K562 (cell line): ENCODE data around the gene ADAMTS10. TPM values are rescaled to one million over a fixed set of nuclear protein-coding genes. Genes with fewer than 3 reads are reported as not detected.

ENCODE experiments used
- CBX1 ChIP-seq: sonication (generic); IDR thresholded peaks from 2 replicates; pipeline ENCODE4 v1.6.1; 2016; ENCODE audit warnings: antibody characterized with exemption, low read depth, mild to moderate bottlenecking
- KDM1A ChIP-seq, 2 experiments: fragments of 450-650 bp; IDR thresholded peaks; 2 replicates each; pipeline ENCODE4 v1.6.1; 2016; ENCODE audit warnings: mild to moderate bottlenecking in 2 of 2
- LCOR ChIP-seq: sonication (generic); formaldehyde crosslinking; IDR thresholded peaks from 2 replicates; pipeline ENCODE4 v1.8.0; 2022; ENCODE audit warnings: mild to moderate bottlenecking, missing genetic modification reagents
- PHTF2 ChIP-seq: fragments of 250-450 bp; sonication (Bioruptor Pico); IDR thresholded peaks from 2 replicates; pipeline ENCODE4 v1.5.0; 2021; ENCODE audit warnings: mild to moderate bottlenecking
- STAT5A ChIP-seq: IDR thresholded peaks from 2 replicates; pipeline ENCODE4 v1.6.1; 2012; ENCODE audit warnings: low read length, inconsistent platforms, borderline replicate concordance
- TCF3 ChIP-seq: sonication (generic); formaldehyde crosslinking; IDR thresholded peaks from 2 replicates; pipeline ENCODE4 v1.4.0; 2020; ENCODE audit warnings: mild to moderate bottlenecking, missing genetic modification reagents
- TOE1 ChIP-seq, 2 experiments: fragments of 450-650 bp in 1 of 2; sonication (generic) in 1 of 2; formaldehyde crosslinking in 1 of 2; IDR thresholded peaks; 2 replicates each; pipeline versions ENCODE4 v1.7.1 to v1.8.0; 2016 to 2022; ENCODE audit warnings: borderline replicate concordance in 2 of 2, mild to moderate bottlenecking in 2 of 2, antibody characterized with exemption in 1 of 2, inconsistent platforms in 1 of 2, low read depth in 1 of 2, missing genetic modification reagents in 1 of 2, moderate library complexity in 1 of 2
- ZNF134 ChIP-seq: fragments of 250-450 bp; sonication (Bioruptor Pico); conservative IDR thresholded peaks from 2 replicates; pipeline ENCODE4 v1.4.0; 2020
- ZZZ3 ChIP-seq: fragments of 450-650 bp; IDR thresholded peaks from 2 replicates; pipeline ENCODE4 v1.6.1; 2016; ENCODE audit warnings: antibody characterized with exemption, mild to moderate bottlenecking, moderate library complexity
- polyA plus RNA-seq, 8 experiments: library from polyadenylated mRNA; depleted of rRNA in 4 of 8; stranded (reverse) in 5 of 8; unstranded in 3 of 8; fragments of >200 nt; fragmentation: Nextera tagmentation in 2 of 8; fragmentation: Illumina TruSeq in 1 of 8; extraction: Ambion mirVana in 2 of 8; extraction: Trizol in 1 of 8; gene quantifications; 2 replicates each; pipeline versions ENCODE4 v1.2.1 to v1.2.3, GENCODE V29; 2011 to 2014; ENCODE audit warnings: inconsistent platforms in 1 of 8, missing spikeins in 1 of 8
- total RNA-seq, 7 experiments: library from RNA; depleted of rRNA in 6 of 7; stranded (reverse); fragments of >200 nt in 6 of 7; fragmentation: Illumina TruSeq in 2 of 7; extraction: Trizol in 2 of 7; gene quantifications; 2 replicates each; pipeline versions ENCODE4 v1.2.1 to v1.2.3, GENCODE V29; 2011 to 2021; ENCODE audit warnings: low replicate concordance in 1 of 7
- TF ChIP-seq, protein P1 (sequence below): conservative IDR thresholded peaks from 2 replicates; pipeline ENCODE4 v1.6.1; 2011; ENCODE audit warnings: low read depth, mild to moderate bottlenecking, low read length; ENCODE audit not compliant: control insufficient read depth
- TF ChIP-seq, protein P2 (sequence below), 2 experiments: fragments of 450-650 bp in 1 of 2; sonication (generic) in 1 of 2; formaldehyde crosslinking in 1 of 2; IDR thresholded peaks; 2 replicates each; pipeline versions ENCODE4 v1.7.1 to v1.9.0; 2016 to 2022; ENCODE audit warnings: inconsistent platforms in 1 of 2, mild to moderate bottlenecking in 1 of 2, missing genetic modification reagents in 1 of 2

ADAMTS10 gene
- total and polyA plus RNA-seq, 9 of the 15 experiments (the other 6 are each of a cell fraction or from before 2014, with no cell fraction given) = 0.33 to 1.8 (median 0.57) TPM; not detected in 4

DNA sequence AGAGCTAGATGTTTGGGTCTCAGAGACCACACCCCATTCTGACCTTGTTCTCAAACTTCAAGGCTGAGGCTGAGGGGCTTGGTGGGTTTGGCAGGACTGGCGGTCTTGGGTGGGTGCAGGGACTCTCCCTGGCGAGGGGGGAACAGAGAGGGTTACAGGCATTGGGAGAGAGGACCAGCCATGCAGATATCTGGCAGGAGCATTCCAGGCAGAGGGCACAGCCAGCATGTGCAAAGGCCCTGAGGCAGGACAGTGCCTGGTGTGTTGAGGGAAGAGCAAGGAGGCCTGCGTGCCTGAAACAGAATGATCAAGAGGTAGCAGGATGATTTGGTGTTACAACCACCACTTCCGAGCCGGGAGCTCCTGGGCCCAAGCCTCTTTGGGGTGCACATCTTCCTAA, 47.4 kb upstream of the ADAMTS10 start (continued):
- TF ChIP-seq TOE1 (IDR thresholded peaks at IDR 0.05; ENCODE audit: borderline replicate concordance) = no peak
- no peak for TF ChIP-seq TOE1 (CRISPR knock-in tag; IDR thresholded peaks at IDR 0.05; ENCODE audit: borderline replicate concordance, low read depth)
- no peak for TF ChIP-seq ZZZ3
- no peak for TF ChIP-seq LCOR
- TF ChIP-seq KDM1A (IDR thresholded peaks at IDR 0.05) = 0 out of 4 replicates have a peak, but pooled peaks of 1 of the 2 experiments have one; percentile 10
- no peak for TF ChIP-seq TCF3 (CRISPR knock-in tag)
- TF ChIP-seq, protein P1, sequence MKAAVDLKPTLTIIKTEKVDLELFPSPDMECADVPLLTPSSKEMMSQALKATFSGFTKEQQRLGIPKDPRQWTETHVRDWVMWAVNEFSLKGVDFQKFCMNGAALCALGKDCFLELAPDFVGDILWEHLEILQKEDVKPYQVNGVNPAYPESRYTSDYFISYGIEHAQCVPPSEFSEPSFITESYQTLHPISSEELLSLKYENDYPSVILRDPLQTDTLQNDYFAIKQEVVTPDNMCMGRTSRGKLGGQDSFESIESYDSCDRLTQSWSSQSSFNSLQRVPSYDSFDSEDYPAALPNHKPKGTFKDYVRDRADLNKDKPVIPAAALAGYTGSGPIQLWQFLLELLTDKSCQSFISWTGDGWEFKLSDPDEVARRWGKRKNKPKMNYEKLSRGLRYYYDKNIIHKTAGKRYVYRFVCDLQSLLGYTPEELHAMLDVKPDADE = no peak
- TF ChIP-seq STAT5A = no peak
- no peak for TF ChIP-seq PHTF2 (CRISPR knock-in tag)
- no peak for TF ChIP-seq ZNF134 (CRISPR knock-in tag)
- 0 out of 2 replicates have a peak, but pooled peaks have one; percentile 58 for TF ChIP-seq CBX1
- TF ChIP-seq, protein P2, sequence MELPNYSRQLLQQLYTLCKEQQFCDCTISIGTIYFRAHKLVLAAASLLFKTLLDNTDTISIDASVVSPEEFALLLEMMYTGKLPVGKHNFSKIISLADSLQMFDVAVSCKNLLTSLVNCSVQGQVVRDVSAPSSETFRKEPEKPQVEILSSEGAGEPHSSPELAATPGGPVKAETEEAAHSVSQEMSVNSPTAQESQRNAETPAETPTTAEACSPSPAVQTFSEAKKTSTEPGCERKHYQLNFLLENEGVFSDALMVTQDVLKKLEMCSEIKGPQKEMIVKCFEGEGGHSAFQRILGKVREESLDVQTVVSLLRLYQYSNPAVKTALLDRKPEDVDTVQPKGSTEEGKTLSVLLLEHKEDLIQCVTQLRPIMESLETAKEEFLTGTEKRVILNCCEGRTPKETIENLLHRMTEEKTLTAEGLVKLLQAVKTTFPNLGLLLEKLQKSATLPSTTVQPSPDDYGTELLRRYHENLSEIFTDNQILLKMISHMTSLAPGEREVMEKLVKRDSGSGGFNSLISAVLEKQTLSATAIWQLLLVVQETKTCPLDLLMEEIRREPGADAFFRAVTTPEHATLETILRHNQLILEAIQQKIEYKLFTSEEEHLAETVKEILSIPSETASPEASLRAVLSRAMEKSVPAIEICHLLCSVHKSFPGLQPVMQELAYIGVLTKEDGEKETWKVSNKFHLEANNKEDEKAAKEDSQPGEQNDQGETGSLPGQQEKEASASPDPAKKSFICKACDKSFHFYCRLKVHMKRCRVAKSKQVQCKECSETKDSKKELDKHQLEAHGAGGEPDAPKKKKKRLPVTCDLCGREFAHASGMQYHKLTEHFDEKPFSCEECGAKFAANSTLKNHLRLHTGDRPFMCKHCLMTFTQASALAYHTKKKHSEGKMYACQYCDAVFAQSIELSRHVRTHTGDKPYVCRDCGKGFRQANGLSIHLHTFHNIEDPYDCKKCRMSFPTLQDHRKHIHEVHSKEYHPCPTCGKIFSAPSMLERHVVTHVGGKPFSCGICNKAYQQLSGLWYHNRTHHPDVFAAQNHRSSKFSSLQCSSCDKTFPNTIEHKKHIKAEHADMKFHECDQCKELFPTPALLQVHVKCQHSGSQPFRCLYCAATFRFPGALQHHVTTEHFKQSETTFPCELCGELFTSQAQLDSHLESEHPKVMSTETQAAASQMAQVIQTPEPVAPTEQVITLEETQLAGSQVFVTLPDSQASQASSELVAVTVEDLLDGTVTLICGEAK (IDR thresholded peaks at IDR 0.05) = no peak
- TF ChIP-seq, protein P2 (CRISPR knock-in tag; IDR thresholded peaks at IDR 0.05) = no peak
